Measurements from ENCODE around the gene FRS3. TPM values are rescaled to one million over a fixed set of nuclear protein-coding genes. Genes with fewer than 3 reads are reported as not detected.

The FRS3 gene
- total RNA-seq, 1 experiment from 2014 or later: 5.9 TPM

GRCh38 chr6:41798901-41799558, 19.3 kb upstream of the FRS3 start (continued):
- no peak for TF ChIP-seq FOSL1 (IDR thresholded peaks at IDR 0.05; ENCODE audit: low read depth)
- no peak for TF ChIP-seq ZNF274 (IDR thresholded peaks at IDR 0.05; ENCODE audit: low read depth, low read length)
- no peak for TF ChIP-seq CEBPB (IDR thresholded peaks at IDR 0.05; ENCODE audit: low read depth)
- TF ChIP-seq, protein P1, sequence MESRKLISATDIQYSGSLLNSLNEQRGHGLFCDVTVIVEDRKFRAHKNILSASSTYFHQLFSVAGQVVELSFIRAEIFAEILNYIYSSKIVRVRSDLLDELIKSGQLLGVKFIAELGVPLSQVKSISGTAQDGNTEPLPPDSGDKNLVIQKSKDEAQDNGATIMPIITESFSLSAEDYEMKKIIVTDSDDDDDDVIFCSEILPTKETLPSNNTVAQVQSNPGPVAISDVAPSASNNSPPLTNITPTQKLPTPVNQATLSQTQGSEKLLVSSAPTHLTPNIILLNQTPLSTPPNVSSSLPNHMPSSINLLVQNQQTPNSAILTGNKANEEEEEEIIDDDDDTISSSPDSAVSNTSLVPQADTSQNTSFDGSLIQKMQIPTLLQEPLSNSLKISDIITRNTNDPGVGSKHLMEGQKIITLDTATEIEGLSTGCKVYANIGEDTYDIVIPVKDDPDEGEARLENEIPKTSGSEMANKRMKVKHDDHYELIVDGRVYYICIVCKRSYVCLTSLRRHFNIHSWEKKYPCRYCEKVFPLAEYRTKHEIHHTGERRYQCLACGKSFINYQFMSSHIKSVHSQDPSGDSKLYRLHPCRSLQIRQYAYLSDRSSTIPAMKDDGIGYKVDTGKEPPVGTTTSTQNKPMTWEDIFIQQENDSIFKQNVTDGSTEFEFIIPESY (IDR thresholded peaks at IDR 0.05; ENCODE audit: extremely low read depth, insufficient replicate concordance, low read length): no peak

- no peak overlapping the region for H3K4me2 ChIP-seq (ENCODE audit: low read length)
- ATAC-seq: no peak
Observed at GRCh38 chr6:41796474-41796873, 16.8 kb upstream of the FRS3 start.

More at GRCh38 chr6:41796474-41796873, 16.8 kb upstream of the FRS3 start:
- Histone ChIP-seq H3K27me3 (ENCODE audit: insufficient read depth, low read length) (no peaks in the 10 kb centered on the region), H4K20me1 (ENCODE audit: insufficient read depth) (no peaks in the 10 kb centered on the region), H3K4me1 (ENCODE audit: control insufficient read depth in 1 of 2, insufficient read depth in 2 of 2, low read length in 2 of 2) (no peaks in the 10 kb centered on the region), H3K9ac (ENCODE audit: low read length) (no peak overlapping the region), H3K27ac (ENCODE audit: low read depth, low read length) (no peak overlapping the region), H3K36me3 (ENCODE audit: control insufficient read depth in 1 of 2, insufficient read depth in 2 of 2, low read length in 2 of 2) (peaks cover 11 to 15% of the 10 kb centered on the region in 2 experiments; a peak in 3 of 4 replicates), H3K9me2 (ENCODE audit: insufficient read depth) (no peaks in the 10 kb centered on the region), H3K79me2 (ENCODE audit: insufficient read depth, low read length) (no peaks in the 10 kb centered on the region), H2AFZ (ENCODE audit: low read depth, low read length, poor library complexity, severe bottlenecking) (no peak overlapping the region), H3K9me3 (ENCODE audit: control insufficient read depth in 1 of 2, insufficient read depth in 1 of 2, low read depth in 1 of 2, low read length in 2 of 2) (no peaks in the 10 kb centered on the region), H3K4me3 (replicated peaks in 1 of 2; ENCODE audit: low read depth in 1 of 2, low read length in 2 of 2) (no peak overlapping the region)
- RAD21 ChIA-PET (ENCODE audit: low non-redundant PET in 1 of 2, low total read pairs in 2 of 2, uncharacterized antibody in 2 of 2, unreplicated experiment in 2 of 2): no interaction called here
- BruUV-seq (replicated peaks): no TSS peak
- TF ChIP-seq TCF7L2 (IDR thresholded peaks at IDR 0.05; ENCODE audit: borderline replicate concordance, extremely low read depth, insufficient read depth, insufficient read length): no peak
- TF ChIP-seq EGR1 (IDR thresholded peaks at IDR 0.05; ENCODE audit: low read depth): no peak
- TF ChIP-seq FOSL1 (IDR thresholded peaks at IDR 0.05; ENCODE audit: low read depth): no peak
- no peak for TF ChIP-seq SRF (IDR thresholded peaks at IDR 0.05; ENCODE audit: low read depth)
- TF ChIP-seq, protein P1 (IDR thresholded peaks at IDR 0.05; ENCODE audit: extremely low read depth, insufficient replicate concordance, low read length): no peak
- no peak for TF ChIP-seq ELF1 (IDR thresholded peaks at IDR 0.05; ENCODE audit: borderline replicate concordance, low read depth)
- TF ChIP-seq CTCF (IDR thresholded peaks at IDR 0.05 in 2 of 3, conservative IDR thresholded peaks at IDR 0.05 in 1 of 3; ENCODE audit: borderline replicate concordance in 1 of 3, insufficient read depth in 1 of 3, low read depth in 2 of 3, low read length in 2 of 3): no peak
- no peak for TF ChIP-seq JUND (IDR thresholded peaks at IDR 0.05)
- TF ChIP-seq SP1 (IDR thresholded peaks at IDR 0.05; ENCODE audit: low read depth): no peak
- no peak for DNase-seq (ENCODE audit: low read depth, low spot score)
- POLR2A ChIA-PET: no interaction called here
- intact Hi-C loops (cut with micrococcal nuclease): no loop called here
- CTCF ChIA-PET: no interaction called here
